Melanocyte of skin (primary cell): ENCODE results near the gene TSR1. TPM values are rescaled to one million over a fixed set of nuclear protein-coding genes. Genes with fewer than 3 reads are reported as not detected.

ENCODE experiments used
- small RNA-seq, 2 donors: library from RNA; depleted of rRNA; stranded (forward); fragments of <200 nt; gene quantifications; one replicate each; pipeline ENCODE3, GENCODE V24; 2012
- total RNA-seq, 2 donors: library from RNA; depleted of rRNA; stranded (reverse); fragments of >200 nt; gene quantifications; 2 replicates each; pipeline ENCODE4 v1.2.3, GENCODE V29; 2012

TSR1 gene
- 10 to 100 TPM; 37.2 to 73.6 TPM for total RNA-seq

GRCh38 chr17:2336215-2336851 lies at the start of gene TSR1:
Gene TSR1 (minus strand): TSS chr17:2336457. CDS start chr17:2336427, 30 bp downstream.

GRCh38 chr17:2336852-2337543 lies 741 bp upstream of the TSR1 start, which contains the start of gene SGSM2:
Gene SGSM2 (plus strand): TSS chr17:2337501. CDS start chr17:2337689, 188 bp downstream.

GRCh38 chr17:2303204-2304188 lies 32.8 kb downstream of the TSR1 start, which contains the start of the genes SMG6 and SRR:
Gene SMG6 (minus strand): TSS chr17:2303785. CDS start chr17:2303720, 65 bp downstream.
Gene SRR (plus strand): TSS chr17:2303950. CDS start chr17:2315561, 11,611 bp downstream.

Small RNA genes lying within 50 kb of the gene (small RNA-seq; reads per million reads assigned to genes)
- gene AC006435.3 (0 reads per million in 2 donors), gene SNORD91A (65.4 to 76.1 reads per million in 2 donors), gene SNORD91B (6.6 to 8.1 reads per million in 2 donors)

Other genes with a start within 250 kb of the TSR1 start
- gene SMG6, start 32.7 kb downstream of the TSR1 start, total RNA-seq = 10 to 100 TPM; 13.8 to 16.0 TPM
- 10 to 100 TPM; 24.1 to 40.3 TPM for gene SRR, start 32.5 kb downstream of the TSR1 start, total RNA-seq
- gene SGSM2, start 1.0 kb upstream of the TSR1 start, total RNA-seq = 10 to 100 TPM; 26.0 to 28.2 TPM
- 1 to 10 TPM; 9.3 to 9.7 TPM for gene MNT, start 64.6 kb upstream of the TSR1 start, total RNA-seq
- 10 to 100 TPM; 14.5 to 20.0 TPM for gene METTL16, start 175.4 kb upstream of the TSR1 start, total RNA-seq